ENCODE measurements around the gene GAN.
"Not testable (repeated sequence)": the region's sequence is repeated elsewhere in the genome, so short reads cannot be mapped to it uniquely, and the experiment has no call there.

The GAN gene

DNA sequence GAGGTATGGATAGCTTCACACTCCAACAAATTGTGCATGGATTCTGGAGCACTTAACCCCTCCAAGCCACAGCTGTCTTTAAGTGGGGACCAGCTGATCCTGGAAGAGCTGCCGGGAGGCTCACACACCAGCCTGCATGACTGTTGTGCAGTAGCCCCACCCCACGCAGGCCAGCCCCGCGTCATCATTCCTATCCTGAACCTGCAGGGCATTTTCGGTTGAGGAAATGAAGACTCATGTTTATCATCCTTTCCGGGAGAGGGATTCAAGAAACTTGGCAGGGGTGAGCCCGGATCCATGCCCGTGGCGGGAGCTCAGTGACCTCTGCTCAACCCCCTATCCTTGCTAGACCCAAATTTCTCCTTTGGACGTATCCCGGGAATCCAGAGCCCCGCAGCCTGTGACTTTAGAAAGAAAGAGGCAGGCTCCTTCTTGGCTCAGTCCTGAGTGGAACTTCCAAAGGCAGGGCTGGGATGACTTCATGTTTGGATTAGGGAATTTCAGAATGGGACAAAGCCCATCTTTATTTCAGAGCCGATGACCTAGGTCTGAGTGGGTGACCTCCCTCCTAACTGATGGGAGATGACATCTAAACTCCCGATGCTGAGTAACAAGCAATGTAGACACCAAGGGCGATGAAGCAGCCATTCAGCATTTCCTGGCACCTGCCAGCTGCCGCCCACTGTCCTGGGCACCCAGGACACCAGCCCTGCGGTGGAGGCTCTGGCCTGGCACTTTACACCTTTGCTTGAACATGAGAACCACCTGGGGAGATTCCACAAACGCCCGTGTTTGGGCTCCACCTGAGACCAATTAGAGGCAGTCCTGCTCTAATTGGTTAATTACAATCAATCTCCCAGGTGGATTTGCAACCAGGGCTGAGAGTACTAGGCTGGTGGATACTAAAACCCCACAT lies 86.5 kb downstream of the GAN start:
- DNase-seq (ENCODE audit: low spot score): no peak

DNA sequence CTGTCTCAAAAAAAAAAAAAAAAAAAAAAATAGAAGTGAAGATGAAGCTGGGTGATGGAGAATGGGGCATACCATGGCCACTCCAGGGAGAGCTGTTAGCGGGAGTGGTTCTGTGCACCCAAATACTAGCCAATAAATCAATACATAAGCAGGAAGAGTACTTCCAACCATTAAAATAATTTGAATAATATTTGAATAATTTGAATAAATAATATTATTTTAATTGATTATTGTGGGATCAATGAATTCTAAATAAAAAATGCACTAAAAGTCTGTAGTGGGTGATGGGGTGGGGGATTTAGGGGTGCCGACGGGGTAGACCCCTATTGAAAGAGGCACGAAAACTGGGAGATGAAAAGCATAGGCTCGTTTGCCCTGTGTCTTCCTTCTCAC lies 88.4 kb downstream of the GAN start:
- DNase-seq (ENCODE audit: low spot score): no peak

DNA sequence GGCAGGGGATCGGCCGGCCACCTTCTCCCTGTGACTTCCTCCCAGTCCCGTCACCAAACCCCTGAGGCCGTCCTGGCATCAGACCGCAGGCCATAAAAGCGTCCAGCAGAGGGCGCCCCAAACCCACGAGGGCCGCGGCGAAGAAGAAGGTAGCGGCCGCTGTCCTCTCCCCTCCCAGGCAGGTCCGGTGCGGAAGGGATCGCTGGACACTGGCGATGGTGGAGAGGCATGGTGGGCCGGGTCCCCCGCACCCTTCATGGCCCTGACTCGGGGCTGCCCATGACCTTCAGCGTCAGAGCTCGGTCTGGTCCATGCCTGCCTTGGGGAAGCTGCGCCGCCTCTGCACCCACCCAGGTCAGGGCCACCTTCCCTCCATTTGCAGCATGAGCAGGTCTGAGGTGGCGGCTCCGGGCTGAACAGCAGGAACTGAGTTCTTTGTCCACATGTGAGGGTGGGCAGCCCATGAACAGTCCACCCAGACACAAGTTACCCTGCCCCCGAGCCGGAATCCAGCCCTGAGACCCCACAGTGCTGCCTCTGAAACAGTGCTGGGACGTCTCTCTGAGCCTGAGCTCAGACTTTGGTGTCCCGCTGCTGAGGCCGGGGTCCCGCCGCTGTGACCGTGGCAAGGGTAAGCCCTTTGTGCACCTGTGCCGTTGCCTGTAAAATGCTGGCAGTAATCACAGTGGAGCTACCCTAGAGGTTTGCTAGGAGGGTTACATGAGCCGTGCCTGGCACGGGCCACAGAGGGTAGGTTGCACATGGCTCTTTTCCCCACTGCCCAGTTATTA lies 89.0 kb downstream of the GAN start:
- peak; percentile 94 for DNase-seq (ENCODE audit: low spot score)

DNA sequence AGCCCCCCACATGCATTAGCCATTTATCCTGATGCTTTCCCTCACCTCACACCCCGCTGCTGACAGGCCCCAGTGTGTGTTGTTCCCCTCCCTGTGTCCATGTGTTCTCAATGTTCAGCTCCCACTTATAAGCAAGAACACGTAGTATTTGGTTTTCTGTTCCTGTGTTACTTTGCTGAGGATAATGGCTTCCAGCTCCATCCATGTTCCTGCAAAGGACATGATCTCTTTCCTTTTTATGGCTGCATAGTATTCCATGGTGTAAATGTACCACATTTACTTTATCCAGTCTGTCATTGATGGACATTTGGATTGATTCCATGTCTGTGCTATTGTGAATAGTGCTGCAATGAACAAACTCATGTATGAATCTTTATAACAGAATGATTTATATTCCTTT lies 90.2 kb downstream of the GAN start:
- not testable (repeated sequence) for DNase-seq (ENCODE audit: low spot score)

DNA sequence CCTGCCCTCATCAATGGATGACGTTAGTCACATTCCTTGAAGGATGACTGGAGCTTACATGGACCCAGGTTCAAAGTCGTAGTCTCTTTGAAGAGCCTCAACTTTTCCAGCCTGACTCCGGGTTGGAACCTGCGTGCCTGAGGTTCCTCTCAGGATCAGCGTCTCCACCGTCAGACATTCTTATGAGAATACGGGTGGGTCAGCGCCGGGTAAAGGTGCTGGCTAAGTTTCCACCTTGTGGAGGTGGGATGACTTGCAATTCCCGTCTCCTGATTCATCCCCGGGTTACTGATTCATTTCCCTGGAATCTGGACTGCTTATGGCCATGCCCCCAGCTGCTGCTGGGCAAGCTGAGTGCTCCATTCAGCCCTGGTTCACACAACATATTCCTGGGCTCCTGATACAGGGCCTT lies 90.9 kb downstream of the GAN start:
- peak; percentile 73 for DNase-seq (ENCODE audit: low spot score)

DNA sequence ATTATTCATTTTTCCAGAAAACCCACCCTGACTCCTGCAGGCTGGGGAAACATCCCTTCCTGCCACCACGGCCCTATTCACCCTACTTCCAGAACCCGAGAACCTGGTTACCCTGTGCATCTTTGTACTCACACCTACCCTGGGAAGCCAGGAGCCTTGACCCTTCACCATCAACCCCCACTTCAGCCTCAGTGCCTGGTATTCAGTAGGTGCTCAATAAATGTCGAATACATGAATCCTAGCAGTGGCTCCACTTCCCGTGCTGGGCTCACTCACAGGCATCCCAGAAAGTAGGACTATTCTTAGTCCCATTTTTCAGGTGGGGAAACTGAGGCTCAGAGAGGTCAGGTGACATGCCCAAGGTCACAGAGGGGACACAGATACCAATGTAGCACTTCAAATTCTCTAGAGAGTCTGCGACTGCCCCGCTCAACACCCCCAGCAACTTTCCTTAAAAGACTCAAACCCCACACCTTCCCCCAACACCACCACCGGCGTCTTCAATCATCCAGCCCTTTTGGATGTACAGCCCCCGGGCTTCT lies 93.7 kb downstream of the GAN start:
- no peak for DNase-seq (ENCODE audit: low spot score)

DNA sequence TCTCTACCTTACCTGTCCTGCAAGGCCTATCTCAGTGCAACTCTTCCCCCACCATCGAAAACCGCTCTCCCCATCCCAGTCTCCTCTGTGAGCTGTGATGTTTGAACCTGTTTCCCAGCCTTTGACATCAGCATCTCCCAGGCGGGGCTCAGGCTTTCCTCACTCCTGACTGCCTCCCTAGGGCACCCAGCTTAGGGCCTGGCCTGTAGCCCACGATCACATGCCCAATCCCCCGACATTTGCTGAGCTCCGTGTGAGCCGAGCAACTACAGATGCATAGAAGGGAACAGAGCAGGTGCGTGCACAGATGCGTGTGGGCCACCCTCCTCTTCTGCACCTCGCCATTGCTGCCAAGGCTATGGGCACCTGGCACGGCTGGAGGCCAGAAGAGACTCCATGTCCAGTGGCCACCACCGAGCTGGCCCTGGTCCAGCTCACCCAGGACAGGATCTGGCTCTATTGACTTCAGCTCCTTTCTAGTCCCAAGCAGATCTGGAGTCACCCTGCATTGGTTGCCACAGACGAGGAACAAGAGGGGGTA lies 94.3 kb downstream of the GAN start:
- no peak for DNase-seq (ENCODE audit: low spot score)

DNA sequence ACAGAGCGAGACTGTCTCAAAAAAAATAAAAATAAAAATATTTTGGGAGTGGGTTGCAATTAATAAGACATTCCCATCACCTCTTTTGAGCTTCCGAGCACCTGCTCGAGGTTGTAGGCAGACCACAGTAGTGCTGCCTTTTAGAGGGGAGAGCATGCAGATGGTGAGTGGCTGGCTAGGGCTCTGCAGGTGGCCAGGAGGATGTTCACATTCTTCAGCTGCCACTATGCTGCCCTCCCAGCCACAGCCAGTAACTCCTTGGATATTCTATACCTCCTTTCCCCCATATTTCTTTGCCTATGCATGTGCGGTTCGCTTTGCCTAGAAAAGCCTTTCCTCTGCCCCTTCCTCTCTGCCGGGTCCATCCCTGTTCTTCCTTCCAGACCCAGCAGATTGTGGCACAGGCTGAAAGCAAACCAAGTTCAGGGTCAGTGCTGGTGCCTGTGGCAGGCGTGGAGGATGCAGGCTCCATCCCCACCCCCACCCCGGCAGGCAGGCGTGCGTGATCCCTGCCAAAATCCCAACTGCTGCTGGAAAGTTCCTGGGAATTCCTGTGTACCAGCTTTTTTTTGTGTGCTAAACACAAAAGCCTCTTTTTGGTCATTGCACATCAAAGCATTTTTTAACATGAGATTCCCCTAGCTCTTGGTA lies 96.0 kb downstream of the GAN start:
- peak; percentile 33 for DNase-seq (ENCODE audit: low spot score)

DNA sequence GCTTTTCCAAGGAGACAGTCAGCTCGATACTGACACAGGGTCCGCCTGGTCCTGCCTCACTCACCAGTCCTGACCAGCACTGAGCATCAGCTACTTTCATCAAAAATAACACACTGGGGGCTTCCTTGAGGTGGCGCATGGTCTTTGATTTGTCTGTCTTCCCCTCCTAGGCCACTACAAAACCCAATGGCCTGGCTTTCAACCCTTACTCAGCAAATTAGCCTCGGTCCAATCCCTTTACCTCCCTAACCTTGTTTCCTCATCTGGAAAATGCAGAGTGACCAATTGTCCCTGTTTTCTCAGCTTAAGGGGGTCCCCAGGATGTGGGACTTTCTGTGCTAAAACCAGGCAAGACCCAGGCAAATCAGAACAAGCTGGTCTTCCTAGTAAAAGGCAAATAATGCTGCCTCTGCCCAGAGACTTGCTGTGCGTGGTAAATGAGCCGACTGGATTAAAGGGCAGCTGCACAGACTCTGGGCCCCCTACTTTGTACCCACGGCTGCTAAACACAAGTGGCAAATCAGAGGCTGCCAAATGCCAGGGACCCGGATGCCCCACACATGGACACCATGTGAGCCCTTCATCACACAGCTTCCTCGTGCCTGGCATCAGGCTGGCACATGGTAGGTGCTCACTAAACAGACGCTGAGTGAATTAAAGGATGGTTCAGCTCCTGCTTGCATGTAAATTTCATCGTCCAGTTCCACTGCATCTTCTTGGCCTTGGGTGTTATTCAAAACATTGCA lies 98.7 kb downstream of the GAN start:
- no peak for DNase-seq (ENCODE audit: low spot score)

DNA sequence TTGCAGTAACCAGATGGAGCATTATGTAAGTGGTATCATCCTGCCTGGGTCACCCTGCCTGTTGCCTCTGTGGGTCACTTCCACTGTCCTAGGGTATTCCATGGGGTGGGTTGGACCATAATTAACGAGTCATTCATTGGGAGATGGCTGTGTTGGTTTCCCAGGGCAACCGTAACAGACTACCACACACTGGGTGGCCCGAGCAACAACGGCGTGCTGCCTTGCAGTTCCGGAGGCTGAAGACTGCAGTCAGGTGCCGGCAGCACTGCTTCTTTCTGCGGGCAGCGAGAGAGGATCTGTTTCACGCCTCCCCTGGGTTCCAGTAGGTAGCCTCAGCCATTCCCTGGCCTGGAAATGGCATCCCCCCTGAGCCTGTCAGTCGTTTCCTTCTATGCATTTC lies 101.0 kb downstream of the GAN start:
- DNase-seq (ENCODE audit: low spot score): peak; percentile 48

DNA sequence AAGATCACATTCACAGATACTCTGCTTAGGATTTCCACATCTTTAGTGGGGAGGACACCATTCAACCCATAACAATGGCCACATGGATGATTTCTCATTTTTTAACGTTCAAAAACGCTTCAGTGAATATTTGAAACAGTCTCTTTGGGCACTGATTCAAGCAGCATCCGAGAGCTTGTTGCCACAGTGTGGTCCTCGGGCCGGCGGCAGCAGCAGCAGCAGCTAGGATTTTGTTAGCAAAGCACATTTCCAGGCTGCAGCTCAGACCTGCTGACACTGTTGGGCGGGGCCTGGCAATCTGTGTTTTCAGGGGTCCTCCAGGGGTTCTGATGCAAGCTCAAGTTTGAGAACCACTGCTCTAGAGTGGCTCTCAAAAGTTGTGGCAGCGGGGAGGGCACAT lies 102.0 kb downstream of the GAN start:
- DNase-seq (ENCODE audit: low spot score): no peak

DNA sequence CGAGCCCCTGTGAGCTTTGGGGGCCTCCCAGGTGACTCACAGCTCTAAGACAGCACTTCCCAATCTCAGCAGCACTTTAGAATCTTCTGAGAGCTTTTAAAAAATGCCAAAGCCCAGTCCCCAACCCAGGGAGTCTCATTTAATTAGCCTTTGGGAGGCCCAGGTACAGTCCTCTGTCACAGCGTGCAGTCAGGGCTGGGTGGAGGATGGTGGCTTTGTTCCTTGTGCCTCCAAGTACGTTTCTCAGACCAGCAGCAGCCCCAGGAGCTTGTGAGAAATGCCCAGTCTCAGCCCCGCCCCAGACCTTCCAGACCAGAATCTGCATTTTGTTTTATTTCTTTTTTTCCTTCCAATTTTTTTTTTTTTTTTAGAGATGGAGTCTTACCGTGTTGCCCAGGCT lies 102.4 kb downstream of the GAN start:
- DNase-seq (ENCODE audit: low spot score): no peak

DNA sequence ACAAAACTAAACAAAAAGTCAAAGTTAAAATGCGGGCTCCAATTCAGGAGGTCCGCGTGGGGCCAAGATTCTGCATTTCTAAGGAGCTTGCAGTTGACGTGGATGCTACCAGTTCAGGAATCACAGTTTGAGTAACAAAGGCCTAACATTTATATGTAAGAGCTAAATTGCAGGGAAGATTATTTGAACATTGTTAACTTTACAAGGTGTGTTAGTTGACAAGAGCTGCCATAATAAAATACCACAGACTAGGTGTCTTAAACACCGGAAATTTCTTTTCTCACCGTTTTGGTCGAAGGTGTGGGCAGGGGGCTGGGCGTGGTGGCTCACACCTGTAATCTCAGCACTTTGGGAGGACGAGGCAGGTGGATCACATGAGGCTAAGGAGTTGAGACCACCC lies 105.0 kb downstream of the GAN start:
- no peak for DNase-seq (ENCODE audit: low spot score)

DNA sequence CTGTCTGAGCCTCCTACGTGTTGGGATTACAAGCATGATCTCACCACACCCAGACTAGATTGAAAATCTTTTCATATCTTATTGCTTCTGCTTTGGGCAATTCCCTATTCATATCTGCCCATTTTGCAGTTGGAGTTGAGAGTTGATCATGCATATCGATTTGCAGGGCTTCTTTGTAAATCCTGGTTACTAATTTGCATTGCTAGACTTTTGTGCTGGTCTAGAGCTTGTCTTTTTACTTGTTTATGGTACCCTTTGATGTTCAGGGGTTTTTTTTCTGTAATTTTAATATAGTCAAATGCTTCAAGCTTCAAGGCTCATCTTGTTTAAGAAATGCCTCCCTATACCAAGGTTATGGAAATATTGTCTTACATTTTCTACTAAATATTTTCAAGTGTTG lies 106.4 kb downstream of the GAN start:
- no peak for DNase-seq (ENCODE audit: low spot score)

DNA sequence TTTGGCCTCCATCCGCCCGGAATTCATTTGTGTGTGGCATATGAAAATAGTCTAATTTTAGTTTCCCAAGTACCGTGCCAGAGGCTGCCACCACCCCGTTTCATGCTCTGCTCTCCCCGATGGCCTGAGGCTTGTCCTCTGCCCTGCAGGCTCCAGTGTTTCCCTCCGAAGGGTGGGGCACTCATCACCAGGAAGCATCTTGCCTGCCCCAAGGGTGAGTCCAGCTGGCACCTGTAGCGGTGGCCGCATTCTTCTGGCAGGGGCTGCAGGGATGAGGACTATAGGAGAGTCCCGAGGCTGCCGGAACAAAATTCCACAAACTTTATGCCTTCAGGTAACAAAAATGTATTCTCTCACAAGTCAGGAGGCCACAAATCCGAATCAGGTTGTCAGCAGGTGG lies 106.8 kb downstream of the GAN start:
- no peak for DNase-seq (ENCODE audit: low spot score)

DNA sequence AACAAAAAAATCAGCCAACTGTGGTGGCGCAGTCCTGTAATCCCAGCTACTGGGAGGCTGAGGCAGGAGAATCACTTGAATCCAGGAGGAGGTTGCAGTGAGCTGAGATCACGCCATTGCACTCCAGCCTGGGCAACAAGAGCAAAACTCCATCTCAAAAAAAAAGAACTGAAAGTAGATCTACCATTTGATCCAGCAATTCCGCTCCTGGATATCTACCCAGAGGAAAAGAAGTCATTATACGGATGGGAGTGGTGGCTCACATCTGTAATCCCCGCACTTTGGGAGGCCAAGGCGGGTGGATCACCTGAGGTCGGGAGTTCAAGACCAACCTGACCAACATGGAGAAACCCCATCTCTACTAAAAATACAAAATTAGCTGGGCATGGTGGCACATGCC lies 107.4 kb downstream of the GAN start:
- DNase-seq (ENCODE audit: low spot score): not testable (repeated sequence)

DNA sequence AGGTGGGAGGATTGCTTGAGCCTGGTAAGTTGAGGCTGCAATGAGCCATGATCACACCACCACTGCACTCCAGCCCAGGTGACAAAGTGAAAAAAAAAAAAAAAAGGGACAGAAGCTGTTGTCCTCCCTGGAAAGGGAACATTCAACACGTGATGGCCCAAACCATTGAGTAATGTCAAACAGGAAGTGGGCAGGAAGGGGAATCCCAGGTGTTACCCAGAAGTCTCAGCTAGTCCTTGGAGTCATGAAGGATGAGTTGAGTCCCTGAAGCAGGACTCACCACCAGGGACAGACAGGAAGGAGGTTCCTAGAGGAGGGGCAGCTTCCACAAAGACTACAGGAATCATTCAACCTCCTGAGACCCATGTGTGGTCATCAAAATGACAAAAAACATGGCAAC lies 110.0 kb downstream of the GAN start:
- no peak for DNase-seq (ENCODE audit: low spot score)

DNA sequence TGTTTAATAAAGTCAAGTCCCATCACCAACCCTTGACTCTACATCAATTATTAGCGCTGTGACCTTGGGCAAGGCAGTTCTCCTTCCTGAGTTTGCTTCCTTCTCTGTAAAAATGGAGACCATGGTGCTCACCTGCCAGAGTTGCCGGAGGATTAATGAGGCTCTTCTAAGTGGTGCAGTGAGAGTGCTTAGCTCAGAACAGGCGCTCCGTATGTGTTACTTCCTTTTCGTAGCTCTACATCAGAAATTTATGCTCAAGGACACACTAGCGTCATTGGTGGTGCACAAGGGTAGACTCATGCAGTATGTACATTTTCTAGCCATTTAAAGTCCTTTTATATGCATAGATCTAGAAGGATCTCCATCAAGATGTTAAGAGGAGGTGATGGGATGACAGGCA lies 112.5 kb downstream of the GAN start:
- no peak for DNase-seq (ENCODE audit: low spot score)

DNA sequence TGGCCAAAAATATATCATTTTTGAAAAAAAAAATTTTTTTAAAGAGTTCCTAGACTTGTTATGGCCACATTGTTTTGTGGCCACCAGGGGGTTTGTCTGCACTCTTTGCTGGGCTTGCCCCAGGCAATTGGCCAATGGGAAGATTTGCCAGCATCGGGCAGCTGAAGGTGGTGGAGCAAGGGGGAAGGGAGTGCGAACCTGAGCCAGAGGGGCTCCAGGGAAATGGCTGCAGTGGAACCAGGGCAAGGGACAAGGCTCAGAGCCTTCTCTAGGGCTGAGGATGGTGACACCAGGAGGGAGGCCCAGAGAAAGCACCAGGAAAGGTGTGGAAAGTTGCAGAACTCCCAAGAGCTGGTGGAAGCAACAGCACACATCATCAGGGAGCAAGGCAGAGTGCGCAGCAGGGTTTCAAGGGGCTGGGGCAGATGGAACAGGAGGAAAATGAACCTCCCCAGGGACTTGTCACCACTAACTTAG lies 114.3 kb downstream of the GAN start:
- peak; percentile 80 for DNase-seq (ENCODE audit: low spot score)

DNA sequence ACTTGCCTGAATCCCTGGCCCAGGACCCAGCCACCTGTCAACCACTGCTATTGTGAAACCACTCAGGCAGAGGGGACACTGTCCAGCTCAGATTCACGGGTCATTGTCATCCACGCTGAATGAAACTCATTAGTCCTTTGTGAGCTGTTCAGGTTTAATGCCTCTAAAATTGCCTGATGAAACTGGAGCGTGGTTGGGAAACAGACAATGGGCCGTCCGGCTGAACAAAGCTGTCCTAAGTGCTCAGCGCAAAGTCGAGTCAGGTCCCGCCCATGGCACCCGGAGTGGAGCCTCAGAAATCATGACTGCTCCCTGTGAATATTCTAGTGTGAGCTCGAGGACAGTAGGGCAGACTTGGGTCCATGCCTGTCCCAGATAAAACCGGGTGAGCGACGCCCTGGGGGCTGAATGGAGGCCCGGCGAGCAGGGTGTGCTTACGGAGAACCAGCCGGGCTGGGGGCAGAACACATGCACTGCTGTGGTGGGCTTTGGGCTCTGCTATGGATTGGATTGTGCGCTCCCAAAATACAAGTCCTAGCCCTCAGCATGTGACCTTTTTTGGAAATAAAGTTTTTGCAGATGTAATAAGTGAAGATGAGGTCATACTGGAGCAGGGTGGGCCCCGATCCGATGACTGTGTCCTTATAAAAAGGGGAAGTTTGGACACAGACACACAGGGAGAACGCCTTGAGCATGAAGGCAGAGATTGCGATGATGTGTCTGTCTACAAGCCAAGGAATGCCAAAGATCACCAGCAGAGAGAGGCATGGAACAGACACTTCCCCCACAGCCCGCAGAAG lies 117.0 kb downstream of the GAN start:
- no peak for DNase-seq (ENCODE audit: low spot score)

All from iPS-NIHi11 (cell line).